ENCODE data around the gene AXIN1.

Gene AXIN1

GRCh38 chr16:296806-297510 is 55.6 kb downstream of the AXIN1 start:
- no peak for DNase-seq

DNA sequence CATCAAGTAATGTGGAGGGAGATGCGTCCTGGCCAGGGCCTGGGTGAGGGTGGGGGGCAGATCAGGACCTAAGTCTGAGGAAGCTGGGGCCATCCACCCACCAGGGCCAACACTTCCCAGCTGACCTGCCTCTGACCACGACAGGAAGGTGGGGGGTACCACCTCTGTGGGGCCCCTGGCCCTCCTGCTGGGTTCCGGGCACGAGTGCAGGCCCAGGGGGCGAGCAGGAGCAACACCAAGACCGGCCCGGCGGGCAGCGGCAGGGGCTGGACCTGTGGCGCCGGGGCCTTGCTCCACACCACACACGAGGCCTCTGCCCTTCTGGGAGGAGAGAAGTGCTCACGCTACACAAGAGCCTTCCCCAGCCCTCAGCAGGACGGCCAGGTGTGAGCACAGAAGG is 56.2 kb downstream of the AXIN1 start:
- DNase-seq, result no peak

GRCh38 chr16:293043-293775 is 59.3 kb downstream of the AXIN1 start:
- DNase-seq, result no peak

GRCh38 chr16:291539-291938 is 61.0 kb downstream of the AXIN1 start:
- DNase-seq, result no peak

DNA sequence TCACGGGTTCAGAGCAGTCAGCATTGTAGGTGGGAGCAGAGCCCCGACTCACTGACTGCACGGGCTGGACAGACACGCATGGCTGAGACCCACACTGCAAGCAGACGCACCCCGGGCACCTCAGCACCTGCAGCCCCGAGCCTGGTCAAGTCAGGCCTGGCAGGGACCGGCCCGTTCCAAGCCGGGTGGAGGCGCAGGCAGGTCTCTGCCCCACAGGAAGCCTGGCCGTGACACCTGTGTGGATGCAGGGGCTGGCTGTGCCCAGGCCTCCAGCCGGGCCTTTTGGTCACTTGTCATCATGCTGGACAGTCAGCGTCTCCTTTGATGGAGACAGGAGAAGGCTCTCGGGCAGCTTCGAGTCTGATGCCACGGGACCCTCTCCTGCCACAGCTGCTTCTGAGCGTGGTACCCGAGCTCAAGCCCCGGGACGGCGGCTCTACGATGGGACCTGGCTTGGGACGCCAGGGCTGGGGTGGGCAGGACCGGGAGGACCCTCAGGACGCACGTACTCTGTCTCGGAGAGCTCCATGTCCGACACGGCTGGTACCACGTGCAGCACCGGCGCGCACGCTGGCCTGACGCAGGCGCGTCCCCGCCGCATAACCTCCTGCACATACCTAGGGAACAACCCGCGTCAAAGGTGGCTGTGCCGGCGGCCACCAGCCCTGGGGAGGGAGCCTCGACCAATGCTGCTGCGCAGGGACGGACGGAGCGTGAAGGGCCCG is 61.7 kb downstream of the AXIN1 start:
- no peak for DNase-seq

GRCh38 chr16:290015-290680 is 62.4 kb downstream of the AXIN1 start:
- DNase-seq, result no peak

- DNase-seq, result no peak
These were observed 63.0 kb downstream of the AXIN1 start for GRCh38 chr16:289395-289997.

DNA sequence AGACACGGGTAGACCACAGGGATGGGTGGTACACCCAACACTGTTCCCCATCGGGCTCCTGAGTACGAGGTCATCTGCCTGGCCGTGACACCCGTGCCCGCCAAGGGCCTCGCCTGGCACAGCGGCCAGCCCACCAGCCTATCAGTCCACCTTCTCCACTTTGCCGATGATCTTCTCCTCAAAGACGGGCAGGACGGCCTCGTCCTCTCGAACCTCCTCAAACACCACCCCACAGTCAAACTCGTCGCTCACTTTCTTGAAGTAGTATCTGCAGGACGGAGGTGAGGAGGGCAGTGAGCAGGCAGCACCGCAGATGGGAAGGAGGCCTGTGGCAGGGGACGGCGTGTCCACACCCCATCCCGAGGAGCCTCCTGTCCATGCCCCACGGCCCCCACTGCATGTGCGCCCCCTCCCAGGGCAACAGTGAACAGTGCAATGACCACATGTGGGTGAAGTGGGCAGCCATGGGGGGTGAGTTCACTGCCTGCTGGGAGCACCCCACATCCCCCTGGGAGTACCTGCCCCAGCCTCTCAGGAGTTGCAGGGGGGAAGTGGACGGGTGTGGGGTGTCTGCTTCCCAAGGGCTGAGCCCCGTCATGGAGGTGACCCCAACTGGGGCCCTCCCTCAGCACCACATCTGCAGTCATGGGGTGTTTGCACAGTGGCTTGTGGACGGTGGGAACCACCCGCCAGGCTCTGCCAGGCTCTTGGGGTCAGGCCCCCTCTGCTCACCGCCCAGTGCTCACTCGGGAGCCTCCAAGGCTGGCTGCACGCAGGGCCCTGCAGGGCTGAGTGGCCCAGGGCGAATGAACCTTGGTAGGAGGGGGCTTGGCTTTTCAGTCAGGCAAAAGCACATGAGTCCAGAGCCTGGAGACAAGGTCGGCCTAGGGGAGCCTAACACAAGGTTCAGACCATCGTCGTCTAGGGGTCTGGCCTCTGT is 64.3 kb downstream of the AXIN1 start:
- DNase-seq, result no peak

DNA sequence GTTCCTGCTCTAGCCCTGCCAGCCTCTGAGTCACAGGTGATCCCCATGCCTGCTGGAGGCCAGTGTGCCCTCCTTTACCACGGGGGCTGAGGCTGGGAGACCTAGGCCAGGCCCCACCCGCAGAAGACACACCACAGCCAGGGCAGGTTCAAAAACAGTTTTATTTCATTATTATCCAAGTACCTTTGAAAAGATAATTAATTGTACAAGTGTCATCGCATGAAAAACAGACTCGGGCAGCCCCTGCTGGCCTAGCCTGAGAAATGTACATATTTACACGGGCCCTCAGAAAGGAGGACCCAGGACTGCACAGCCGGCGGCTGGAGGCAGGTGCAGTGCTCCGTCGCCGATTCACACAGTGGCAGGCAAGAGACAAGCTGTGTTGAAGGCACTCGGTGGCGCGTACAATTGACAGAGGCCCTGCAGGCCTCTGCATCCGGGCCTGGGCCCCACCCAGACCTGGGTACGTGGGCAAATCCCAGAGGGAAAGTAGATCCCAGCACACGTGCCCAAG is 65.2 kb downstream of the AXIN1 start:
- DNase-seq, result no peak

GRCh38 chr16:286491-287297 is 65.8 kb downstream of the AXIN1 start:
- no peak for DNase-seq

DNA sequence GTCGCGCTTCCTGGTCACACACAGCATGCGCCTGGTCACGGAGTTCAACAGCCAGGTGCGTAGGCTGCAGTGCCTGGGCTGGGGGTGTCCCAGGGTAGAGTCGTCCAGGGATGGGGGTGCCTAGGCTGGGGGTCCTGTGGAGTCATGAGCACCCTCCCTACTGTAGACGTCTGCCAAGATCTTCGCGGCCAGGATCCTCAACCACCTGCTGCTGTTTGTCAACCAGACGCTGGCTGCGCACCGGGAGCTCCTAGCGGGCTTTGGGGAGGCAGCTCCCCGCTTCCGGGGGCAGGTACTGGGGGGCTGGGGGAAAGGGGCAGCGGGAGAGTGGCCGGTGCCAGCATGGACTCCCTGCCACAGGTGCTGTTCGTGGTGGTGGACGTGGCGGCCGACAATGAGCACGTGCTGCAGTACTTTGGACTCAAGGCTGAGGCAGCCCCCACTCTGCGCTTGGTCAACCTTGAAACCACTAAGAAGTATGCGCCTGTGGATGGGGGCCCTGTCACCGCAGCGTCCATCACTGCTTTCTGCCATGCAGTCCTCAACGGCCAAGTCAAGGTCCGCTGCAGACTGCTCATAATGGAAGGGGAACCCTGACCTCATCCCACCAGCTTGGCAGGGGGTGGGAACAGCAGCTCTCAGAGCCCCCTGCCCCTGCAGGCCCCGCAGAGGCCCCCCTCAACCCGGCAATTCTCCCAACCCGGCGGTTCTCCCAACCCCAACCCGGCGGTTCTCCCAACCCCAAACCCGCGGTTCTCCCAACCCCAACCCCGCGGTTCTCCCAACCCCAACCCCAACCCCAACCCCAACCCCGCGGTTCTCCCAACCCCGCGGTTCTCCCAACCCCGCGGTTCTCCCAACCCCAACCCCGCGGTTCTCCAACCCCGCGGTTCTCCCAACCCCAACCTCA is 67.1 kb downstream of the AXIN1 start:
- no peak for DNase-seq

GRCh38 chr16:284204-285120 is 68.1 kb downstream of the AXIN1 start:
- DNase-seq, result no peak

DNA sequence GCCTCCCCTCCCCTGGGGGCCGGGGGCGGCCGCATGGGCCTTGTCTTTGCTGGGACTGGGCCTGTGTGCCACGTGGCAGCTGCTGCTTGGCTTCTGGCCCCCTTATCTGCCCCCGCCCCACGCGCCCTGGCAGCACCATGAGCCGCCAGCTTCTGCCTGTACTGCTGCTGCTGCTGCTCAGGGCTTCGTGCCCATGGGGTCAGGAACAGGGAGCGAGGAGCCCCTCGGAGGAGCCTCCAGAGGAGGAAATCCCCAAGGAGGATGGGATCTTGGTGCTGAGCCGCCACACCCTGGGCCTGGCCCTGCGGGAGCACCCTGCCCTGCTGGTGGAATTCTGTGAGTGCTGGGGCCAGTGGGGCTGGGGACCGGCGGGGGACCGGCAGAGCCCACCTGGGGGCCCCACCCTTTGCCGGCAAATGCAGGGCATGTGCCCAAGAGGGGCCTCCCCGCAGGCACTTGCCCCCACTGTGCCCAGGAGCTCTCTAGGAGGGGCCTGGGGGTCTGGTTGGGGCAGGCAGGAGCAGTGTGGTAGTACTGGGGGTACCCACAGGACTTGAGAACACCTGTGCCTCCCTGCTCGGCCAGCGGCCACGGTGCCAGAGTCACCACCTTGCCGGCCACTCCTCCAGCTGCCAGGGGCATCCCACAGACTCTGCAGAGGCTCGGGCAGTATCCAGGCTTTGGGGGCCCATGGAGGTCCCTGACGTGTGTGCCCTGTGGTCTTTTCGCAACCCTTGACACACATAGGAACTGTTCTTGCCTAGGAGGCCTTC is 69.3 kb downstream of the AXIN1 start, which contains the start of gene PDIA2:
TSS of gene PDIA2 (plus strand) at position 132 of the 773 bp plus-strand sequence. CDS start at position 138, 6 bp downstream.
- no peak for DNase-seq

GRCh38 chr16:282491-282890 is 70.0 kb downstream of the AXIN1 start:
- no peak for DNase-seq

DNA sequence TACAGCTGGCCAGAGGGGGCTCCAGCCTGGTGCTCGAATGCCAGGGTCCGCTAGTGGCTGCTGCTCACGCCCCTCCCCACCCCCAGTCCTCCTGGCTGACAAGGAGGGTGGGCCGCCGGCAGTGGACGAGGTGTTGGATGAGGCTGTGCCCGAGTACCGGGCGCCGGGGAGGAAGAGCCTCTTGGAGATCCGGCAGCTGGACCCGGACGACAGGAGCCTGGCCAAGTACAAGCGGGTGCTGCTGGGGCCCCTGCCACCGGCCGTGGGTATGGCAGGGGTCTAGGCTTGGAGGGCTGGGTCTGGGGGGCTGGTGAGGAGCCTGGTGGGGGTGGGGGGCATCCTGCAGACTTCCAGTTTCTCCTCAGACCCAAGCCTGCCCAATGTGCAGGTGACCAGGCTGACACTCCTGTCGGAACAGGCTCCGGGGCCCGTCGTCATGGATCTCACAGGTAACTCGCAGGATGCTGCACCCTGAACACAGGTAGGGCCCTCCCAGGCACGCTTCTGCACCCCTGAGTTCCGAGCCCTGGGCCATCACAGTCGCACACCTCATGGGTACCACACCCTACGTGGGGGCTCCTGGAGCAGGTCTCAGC is 70.8 kb downstream of the AXIN1 start:
- DNase-seq, result no peak

- no peak for DNase-seq
These were observed 71.4 kb downstream of the AXIN1 start for GRCh38 chr16:280991-281659.

All from activated CD4-positive, alpha-beta T cell treated with anti-CD3 and anti-CD28 coated beads for 1 hour (primary cell).